T-helper 17 cell (primary cell): ENCODE results near the gene PEX11G. TPM values are rescaled to one million over a fixed set of nuclear protein-coding genes. Genes with fewer than 3 reads are reported as not detected.

Experiments used
- ATAC-seq: fragments of 150-1000 bp; cut with Tn5 transposase; 2 replicates; pipeline ENCODE4 v1.10.0; 2021; ENCODE audit warnings: mild to moderate bottlenecking, moderate library complexity
- DNase-seq, 3 donors: peaks; one replicate each; pipeline versions ENCODE4 v3.0.0 to v3.0.0-alpha.2; 2020 to 2021
- H3K9me3 ChIP-seq: one replicate; pipeline ENCODE4 v1.7.0; 2013; ENCODE audit warnings: low read length, mild to moderate bottlenecking; ENCODE audit not compliant: control insufficient read depth, poor library complexity, severe bottlenecking
- H3K27ac Mint-ChIP-seq: one replicate; pipeline ENCODE4 v1.8.0; 2022; ENCODE audit warnings: mild to moderate bottlenecking, moderate library complexity, mixed read lengths
- H3K27me3 Mint-ChIP-seq: one replicate; pipeline ENCODE4 v1.8.0; 2022; ENCODE audit warnings: mixed read lengths
- H3K36me3 Mint-ChIP-seq: one replicate; pipeline ENCODE4 v1.8.0; 2022; ENCODE audit warnings: low read depth, mixed read lengths
- H3K4me1 Mint-ChIP-seq: one replicate; pipeline ENCODE4 v1.8.0; 2022; ENCODE audit warnings: mild to moderate bottlenecking, mixed read lengths
- H3K4me3 Mint-ChIP-seq: one replicate; pipeline ENCODE4 v1.8.0; 2022; ENCODE audit warnings: mild to moderate bottlenecking, moderate library complexity, mixed read lengths
- total RNA-seq, 4 donors: library from RNA in 2 of 4; stranded (reverse) in 2 of 4; gene quantifications; one replicate each; pipeline ENCODE4 v1.2.3 and lab custom pipeline; 2022 to 2026

PEX11G gene
- total RNA-seq, 2 donors from 2014 or later = not detected

DNA sequence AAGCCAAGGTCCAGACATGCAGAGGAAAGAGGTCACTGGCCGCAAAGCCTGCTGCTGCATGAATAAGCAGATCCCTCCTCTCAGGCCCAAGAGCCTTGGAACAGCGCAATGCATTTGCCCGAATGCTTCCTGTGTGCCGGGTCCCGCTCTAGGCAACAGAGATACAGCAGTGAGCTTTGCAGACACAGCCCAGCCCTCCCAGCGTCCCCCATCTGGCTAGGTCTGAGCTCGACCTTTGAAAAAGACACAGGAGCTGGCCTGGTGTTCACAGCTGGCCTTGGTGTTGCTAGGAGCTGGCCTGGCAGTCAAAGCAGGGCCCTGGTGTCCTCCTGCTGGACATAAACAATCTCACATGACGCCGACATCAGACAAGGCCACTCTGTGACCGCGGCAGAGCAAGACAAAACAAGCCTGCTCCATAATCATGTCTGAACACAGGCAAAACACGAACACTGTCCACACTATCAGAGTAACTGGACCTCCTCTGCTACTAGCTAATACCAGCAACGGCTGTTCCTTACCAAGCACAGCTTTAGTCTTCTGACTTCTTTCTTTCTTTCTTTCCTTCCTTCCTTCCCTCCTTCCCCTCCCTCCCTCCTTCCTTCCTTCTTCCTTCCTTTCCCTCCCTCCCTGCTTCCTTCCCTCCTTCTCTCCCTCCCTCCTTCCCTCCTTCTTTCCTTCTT, 5.7 kb upstream of the PEX11G start:
- no peaks in the 10 kb centered on the region for H3K9me3 ChIP-seq
- H3K36me3 Mint-ChIP-seq = peaks cover 3% of the 10 kb centered on the region
- no peak for DNase-seq
- H3K4me1 Mint-ChIP-seq = peaks cover 18% of the 10 kb centered on the region
- no peak overlapping the region for H3K4me3 Mint-ChIP-seq
- peaks cover 23% of the 10 kb centered on the region for H3K27me3 Mint-ChIP-seq
- no peak for ATAC-seq
- H3K27ac Mint-ChIP-seq = no peak overlapping the region

- Mint-ChIP-seq H3K4me1 (peaks cover 14% of the 10 kb centered on the region), H3K27me3 (peaks cover 9% of the 10 kb centered on the region), H3K4me3 (no peak overlapping the region), H3K27ac (peak overlapping the region; percentile 57), H3K36me3 (no peaks in the 10 kb centered on the region)
- H3K9me3 ChIP-seq = no peaks in the 10 kb centered on the region
- ATAC-seq (no peak), DNase-seq (no peak)
Observed at GRCh38 chr19:7492558-7492957, 3.7 kb upstream of the PEX11G start.

DNA sequence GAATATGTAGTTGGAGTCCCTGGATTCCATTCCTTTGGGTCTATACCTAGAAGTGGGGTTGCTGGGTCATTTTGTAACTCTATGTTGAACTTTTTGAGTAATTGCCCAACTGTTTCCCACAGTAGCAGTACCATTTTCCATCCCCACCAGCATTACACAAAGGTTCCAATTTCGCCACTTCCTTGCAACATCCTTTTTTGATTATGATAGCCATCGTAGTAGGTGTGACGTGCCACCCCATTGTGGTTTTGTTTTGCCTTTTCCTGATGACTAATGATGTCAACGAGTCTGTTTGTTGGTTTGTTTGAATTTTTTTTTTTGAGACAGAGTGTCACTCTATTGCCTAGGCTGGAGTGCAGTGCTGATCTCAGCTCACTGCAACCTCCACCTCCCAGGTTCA, 3.3 kb upstream of the PEX11G start:
- DNase-seq = no peak
- H3K4me1 Mint-ChIP-seq = peaks cover 14% of the 10 kb centered on the region
- no peak overlapping the region for H3K4me3 Mint-ChIP-seq
- H3K27me3 Mint-ChIP-seq = peaks cover 5% of the 10 kb centered on the region
- H3K9me3 ChIP-seq = no peaks in the 10 kb centered on the region
- H3K27ac Mint-ChIP-seq = no peak overlapping the region
- peak; percentile 36 for ATAC-seq
- no peaks in the 10 kb centered on the region for H3K36me3 Mint-ChIP-seq

GRCh38 chr19:7489609-7490044, 792 bp upstream of the PEX11G start:
- no peaks in the 10 kb centered on the region for H3K36me3 Mint-ChIP-seq

GRCh38 chr19:7486923-7487322, 1.9 kb downstream of the PEX11G start:
- no peaks in the 10 kb centered on the region for H3K9me3 ChIP-seq
- H3K27ac Mint-ChIP-seq = no peak overlapping the region
- ATAC-seq (no peak), DNase-seq (no peak)
- H3K27me3 Mint-ChIP-seq = no peaks in the 10 kb centered on the region
- peaks cover 8% of the 10 kb centered on the region for H3K4me1 Mint-ChIP-seq
- no peaks in the 10 kb centered on the region for H3K36me3 Mint-ChIP-seq
- H3K4me3 Mint-ChIP-seq = no peak overlapping the region

More at GRCh38 chr19:7489609-7490044, 792 bp upstream of the PEX11G start:
- H3K27ac Mint-ChIP-seq = peak overlapping the region; percentile 66
- no peaks in the 10 kb centered on the region for H3K27me3 Mint-ChIP-seq
- H3K9me3 ChIP-seq = no peaks in the 10 kb centered on the region
- H3K4me3 Mint-ChIP-seq = peak overlapping the region; percentile 84
- ATAC-seq = no peak
- no peak for DNase-seq
- H3K4me1 Mint-ChIP-seq = peaks cover 9% of the 10 kb centered on the region

- no peak for DNase-seq
- Mint-ChIP-seq H3K36me3 (no peaks in the 10 kb centered on the region), H3K4me1 (peaks cover 6% of the 10 kb centered on the region), H3K27me3 (no peaks in the 10 kb centered on the region), H3K4me3 (no peak overlapping the region), H3K27ac (peak overlapping the region; percentile 24)
- H3K9me3 ChIP-seq = no peaks in the 10 kb centered on the region
- ATAC-seq = no peak
Observed at GRCh38 chr19:7483720-7484201, 5.1 kb downstream of the PEX11G start.

DNA sequence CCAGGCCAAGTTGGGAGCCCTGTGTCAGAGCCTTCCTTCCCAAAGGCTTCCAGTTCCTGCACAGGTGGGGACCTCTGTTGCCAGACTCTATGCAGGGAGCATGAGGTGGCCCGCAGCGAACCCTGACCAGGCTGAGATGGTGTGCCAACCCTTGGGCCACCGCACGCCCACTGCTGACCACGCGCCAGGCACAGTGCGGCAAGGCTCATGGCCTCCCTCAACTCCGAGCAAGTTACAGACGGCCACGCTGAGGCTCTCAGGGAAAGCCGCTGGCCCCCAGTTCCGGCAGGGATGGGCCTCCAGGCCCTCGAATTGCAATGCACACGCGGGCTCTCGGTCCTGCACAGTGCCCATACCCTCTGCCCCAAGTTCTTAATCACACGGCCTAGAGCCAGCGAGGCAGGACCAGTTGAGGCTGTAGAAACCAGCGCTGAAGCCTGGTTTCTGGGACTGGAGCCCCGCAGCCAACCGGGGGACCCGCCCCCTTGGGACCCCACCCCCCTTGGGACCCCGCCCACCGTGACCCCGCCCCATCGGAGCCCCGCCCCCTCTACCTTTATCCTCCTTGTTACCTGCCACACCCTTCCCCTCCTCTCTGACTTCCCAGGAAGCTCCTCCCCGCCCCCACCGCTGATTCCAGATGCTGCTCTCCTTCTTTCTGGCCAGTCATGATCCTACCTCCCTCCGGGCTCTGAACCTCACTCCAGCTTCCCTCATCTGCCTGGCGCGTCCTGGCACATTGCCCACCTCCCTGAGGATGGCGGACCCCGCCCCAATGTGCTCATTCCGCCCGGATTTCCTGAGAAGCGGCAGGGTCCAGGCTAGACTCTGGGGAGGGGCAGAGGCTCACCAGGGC, 6.0 kb downstream of the PEX11G start:
- no peaks in the 10 kb centered on the region for H3K9me3 ChIP-seq
- no peak for DNase-seq
- H3K4me3 Mint-ChIP-seq = peak overlapping the region; percentile 25
- H3K27me3 Mint-ChIP-seq = no peaks in the 10 kb centered on the region
- H3K4me1 Mint-ChIP-seq = peaks cover 6% of the 10 kb centered on the region
- no peaks in the 10 kb centered on the region for H3K36me3 Mint-ChIP-seq
- ATAC-seq = no peak
- H3K27ac Mint-ChIP-seq = peak overlapping the region; percentile 24

GRCh38 chr19:7480970-7481255, 7.9 kb downstream of the PEX11G start:
- Mint-ChIP-seq H3K36me3 (no peaks in the 10 kb centered on the region), H3K27ac (peak overlapping the region; percentile 45), H3K27me3 (no peaks in the 10 kb centered on the region), H3K4me3 (no peak overlapping the region), H3K4me1 (peaks cover 6% of the 10 kb centered on the region)
- DNase-seq = no peak
- no peak for ATAC-seq
- no peaks in the 10 kb centered on the region for H3K9me3 ChIP-seq

DNA sequence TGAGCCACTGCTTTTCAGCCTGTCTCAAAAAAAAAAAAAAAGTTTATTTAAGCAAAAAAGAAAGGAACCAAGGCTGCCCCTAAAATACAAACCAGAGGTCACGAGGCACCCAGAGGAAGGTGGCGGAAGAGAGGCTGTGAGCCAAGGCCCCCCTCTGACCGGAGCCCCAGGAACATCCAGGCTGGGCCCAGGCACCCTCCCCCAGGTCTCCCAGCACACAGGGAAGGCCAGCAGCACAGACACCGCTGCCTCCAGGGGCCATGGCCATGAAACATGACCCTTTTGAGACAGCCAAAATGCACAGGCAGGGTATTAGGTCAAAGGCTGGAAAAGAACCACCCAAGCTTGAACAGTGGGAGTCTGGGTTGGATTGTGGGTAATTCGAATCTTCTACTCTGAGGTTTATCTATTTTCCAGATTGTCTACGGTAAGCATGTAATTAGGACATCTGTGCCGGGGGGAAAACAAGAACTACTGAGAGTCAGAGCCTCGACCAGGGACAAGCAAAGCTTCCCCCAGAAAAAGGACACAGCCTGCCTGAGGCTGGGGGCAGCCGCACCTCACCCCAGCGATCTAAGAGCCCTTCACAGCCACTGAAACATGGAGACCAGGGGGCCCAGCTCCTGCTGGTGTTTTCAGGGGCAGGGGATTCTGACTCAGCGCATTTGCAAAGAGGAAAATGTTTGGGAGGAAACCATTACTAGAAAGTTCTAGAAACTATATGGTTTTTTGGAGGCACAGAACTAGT, 8.4 kb downstream of the PEX11G start:
- H3K9me3 ChIP-seq = no peaks in the 10 kb centered on the region
- Mint-ChIP-seq H3K36me3 (no peaks in the 10 kb centered on the region), H3K4me1 (peaks cover 6% of the 10 kb centered on the region), H3K27ac (peak overlapping the region; percentile 72), H3K27me3 (no peaks in the 10 kb centered on the region), H3K4me3 (peak overlapping the region; percentile 33)
- ATAC-seq = no peak
- DNase-seq = no peak

DNA sequence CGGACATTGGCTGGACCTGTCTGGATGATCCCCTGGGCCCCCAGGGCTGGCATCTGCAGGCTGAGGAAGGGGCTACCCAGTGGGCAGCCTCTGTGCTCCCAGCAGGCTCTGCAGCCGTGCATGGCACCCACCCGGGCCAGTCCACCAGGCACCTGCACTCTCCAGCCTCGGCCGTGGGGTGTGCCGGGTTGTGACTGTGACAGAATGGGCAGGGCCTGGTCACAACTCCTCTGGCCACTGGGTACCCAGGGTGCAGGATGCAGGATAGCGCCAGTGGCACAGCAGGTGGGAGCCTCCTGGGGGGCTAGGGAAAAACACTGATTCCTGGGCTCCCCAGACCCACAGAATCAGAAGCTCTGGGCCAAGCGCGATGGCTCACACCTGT, 10.0 kb downstream of the PEX11G start:
- Mint-ChIP-seq H3K27me3 (no peaks in the 10 kb centered on the region), H3K27ac (peak overlapping the region; percentile 72), H3K4me3 (no peak overlapping the region), H3K4me1 (peaks cover 8% of the 10 kb centered on the region), H3K36me3 (no peaks in the 10 kb centered on the region)
- ATAC-seq (no peak), DNase-seq (no peak)
- H3K9me3 ChIP-seq = no peaks in the 10 kb centered on the region

DNA sequence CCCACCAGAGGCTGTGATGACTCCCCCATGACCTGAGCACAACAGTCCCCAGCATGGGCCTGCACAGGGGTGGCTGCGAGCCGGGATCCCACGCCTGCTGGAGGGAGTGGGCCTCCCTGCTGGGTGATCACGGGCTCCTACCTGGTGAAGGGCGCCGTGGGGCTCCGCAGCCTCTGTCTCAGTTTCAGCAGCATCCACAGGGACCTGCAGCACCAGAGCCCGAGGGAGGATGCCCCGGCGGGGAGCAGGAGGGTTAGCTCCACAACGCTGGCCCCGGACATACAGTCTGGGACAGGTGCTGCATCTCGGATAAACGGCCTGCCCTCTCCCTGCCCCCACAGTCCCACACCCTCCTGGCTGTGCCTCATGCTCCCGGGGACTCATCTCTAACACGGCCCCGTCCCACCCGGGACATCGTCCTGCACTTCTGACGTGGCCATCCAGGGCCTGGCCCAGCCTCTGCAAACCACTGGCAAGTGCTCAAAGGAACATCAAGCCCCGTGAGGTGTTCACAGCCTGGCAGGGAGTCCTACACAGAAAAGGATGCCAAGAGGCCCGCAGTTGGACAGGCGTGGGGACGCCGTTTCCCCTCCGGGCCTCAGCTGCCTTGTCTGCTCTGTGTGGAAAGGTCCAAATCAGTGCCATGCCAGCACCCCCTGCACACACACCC, 10.5 kb downstream of the PEX11G start:
- peak; percentile 11 for ATAC-seq
- H3K4me3 Mint-ChIP-seq = no peak overlapping the region

DNA sequence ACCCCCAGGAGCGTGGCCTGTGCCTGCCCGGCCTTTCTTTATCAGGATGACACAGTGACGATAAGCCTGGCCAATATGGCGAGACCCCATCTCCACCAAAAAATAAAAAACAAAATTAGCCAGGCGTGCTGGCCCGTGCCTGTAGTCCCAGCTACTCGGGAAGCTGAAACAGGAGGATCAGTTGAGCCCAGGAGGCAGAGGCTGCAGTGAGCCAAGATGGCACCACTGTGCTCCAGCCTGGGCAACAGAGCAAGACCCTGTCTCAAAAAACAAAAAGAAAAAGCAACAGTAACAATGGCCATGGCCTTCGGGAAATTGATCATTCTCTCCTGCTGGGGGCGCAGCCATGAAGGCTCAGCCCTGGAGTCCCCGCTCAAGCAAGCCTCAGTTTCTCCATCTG, 11.1 kb downstream of the PEX11G start:
- Mint-ChIP-seq H3K4me3 (peak overlapping the region; percentile 47), H3K27me3 (no peaks in the 10 kb centered on the region), H3K4me1 (peaks cover 2% of the 10 kb centered on the region), H3K36me3 (no peaks in the 10 kb centered on the region), H3K27ac (peak overlapping the region; percentile 54)
- DNase-seq = no peak
- H3K9me3 ChIP-seq = no peaks in the 10 kb centered on the region
- ATAC-seq = no peak

More for the DNA sequence above, 10.5 kb downstream of the PEX11G start:
- no peak for DNase-seq
- no peaks in the 10 kb centered on the region for H3K9me3 ChIP-seq
- peak overlapping the region; percentile 54 for H3K27ac Mint-ChIP-seq
- H3K4me1 Mint-ChIP-seq = peaks cover 6% of the 10 kb centered on the region
- H3K36me3 Mint-ChIP-seq = no peaks in the 10 kb centered on the region
- no peaks in the 10 kb centered on the region for H3K27me3 Mint-ChIP-seq
